Panc1 (cell line): Measurements from ENCODE around the gene MGAT5B. TPM values are rescaled to one million over a fixed set of nuclear protein-coding genes. Genes with fewer than 3 reads are reported as not detected.

Experiments used
- ATAC-seq: fragments of 200-7000 bp; cut with Tn5 transposase; 2 replicates; pipeline ENCODE4 v1.9.1; 2020; ENCODE audit warnings: mild to moderate bottlenecking, moderate library complexity
- BruUV-seq: library from RNA; stranded (reverse); fragments of 400-500 nt; replicated peaks from 2 replicates; lab custom pipeline; 2021; lab: Mats Ljungman, UMichigan
- CTCF ChIA-PET: fragments of 300-600 bp; sonication (Branson Sonifier 250); formaldehyde crosslinking; loops from one replicate; lab custom pipeline; 2022; ENCODE audit warnings: antibody characterized with exemption; lab: Charles Lee
- POLR2A ChIA-PET: fragments of 300-600 bp; sonication (Branson Sonifier 250); formaldehyde crosslinking; loops from one replicate; lab custom pipeline; 2022; ENCODE audit warnings: antibody characterized with exemption; lab: Charles Lee
- DNase-seq: peaks from one replicate; pipeline ENCODE4 v3.0.0-alpha.2; 2010; ENCODE audit warnings: low read depth, low spot score
- H3K27ac ChIP-seq: 2 replicates; pipeline ENCODE4 v1.5.1; 2011; ENCODE audit warnings: mild to moderate bottlenecking, low read length, inconsistent platforms
- H3K27me3 ChIP-seq: fragments of 200-500 bp; sonication (Bioruptor generic); 2 replicates; pipeline ENCODE4 v1.6.0; 2014; ENCODE audit warnings: low read length, inconsistent platforms; ENCODE audit not compliant: control insufficient read depth, insufficient read depth
- H3K36me3 ChIP-seq: fragments of 200-500 bp; sonication (Bioruptor generic); 2 replicates; pipeline ENCODE4 v1.5.1; 2014; ENCODE audit warnings: inconsistent platforms, mild to moderate bottlenecking, low read length, moderate library complexity; ENCODE audit not compliant: control insufficient read depth, insufficient read depth
- H3K4me1 ChIP-seq: 2 replicates; pipeline ENCODE4 v1.5.1; 2011; ENCODE audit warnings: inconsistent platforms, mild to moderate bottlenecking, low read length, moderate library complexity; ENCODE audit not compliant: control insufficient read depth, insufficient read depth
- H3K4me3 ChIP-seq, 2 experiments: 2 replicates each; pipeline ENCODE4 v1.5.1; 2011 to 2012; ENCODE audit warnings: low read depth in 2 of 2, low read length in 2 of 2, mild to moderate bottlenecking in 2 of 2, inconsistent platforms in 1 of 2, moderate library complexity in 1 of 2
- H3K9me3 ChIP-seq: fragments of 200-500 bp; sonication (Bioruptor generic); 2 replicates; pipeline ENCODE4 v1.5.1; 2014; ENCODE audit warnings: low read depth, mild to moderate bottlenecking, inconsistent platforms, low read length, moderate library complexity; ENCODE audit not compliant: control insufficient read depth, insufficient read depth
- CTCF ChIP-seq: fragments of 450-650 bp; IDR thresholded peaks from 2 replicates; pipeline ENCODE4 v1.5.1; 2017; ENCODE audit warnings: mild to moderate bottlenecking
- POLR2AphosphoS5 ChIP-seq: IDR thresholded peaks from 2 replicates; pipeline ENCODE4 v1.6.1; 2012; ENCODE audit warnings: mild to moderate bottlenecking, low read depth, low read length, moderate library complexity
- REST ChIP-seq, 2 experiments: IDR thresholded peaks; 2 replicates each; pipeline ENCODE4 v1.6.1; 2011 to 2012; ENCODE audit warnings: low read depth in 2 of 2, control low read depth in 1 of 2, low read length in 1 of 2, mild to moderate bottlenecking in 1 of 2, moderate library complexity in 1 of 2; ENCODE audit not compliant: insufficient read depth in 1 of 2
- SIN3A ChIP-seq: IDR thresholded peaks from 2 replicates; pipeline ENCODE4 v1.6.1; 2012; ENCODE audit warnings: low read depth, mild to moderate bottlenecking, low read length, moderate library complexity, borderline replicate concordance; ENCODE audit not compliant: insufficient read depth
- TCF7L2 ChIP-seq: IDR thresholded peaks from 2 replicates; pipeline ENCODE4 v1.6.1; 2011; ENCODE audit warnings: mild to moderate bottlenecking, low read depth, low read length, inconsistent platforms
- in situ Hi-C: cut with HindIII; loops from 2 replicates; pipeline ENCODE4 v1.10.0; 2016; ENCODE audit warnings: low sequenced_read_pairs, low pct_unique_long_range_greater_than_20kb
- intact Hi-C: fragments of 100-400 bp; cut with micrococcal nuclease; formaldehyde crosslinking; loops from one replicate; pipeline ENCODE4 v1.10.0; 2022; ENCODE audit not compliant: unreplicated experiment
- total RNA-seq: library from RNA; stranded (reverse); gene quantifications from one replicate; pipeline ENCODE4 v1.2.1, GENCODE V29; 2021; ENCODE audit not compliant: unreplicated experiment

MGAT5B gene
- total RNA-seq, 1 experiment from 2014 or later: 34.9 TPM

- no TSS peak for BruUV-seq
- 0 out of 2 replicates have a peak, but pooled peaks cover 2% of the 10 kb centered on the region for H3K4me1 ChIP-seq
- POLR2A ChIA-PET: no interaction called here
- H3K36me3 ChIP-seq: no peaks in the 10 kb centered on the region
- ATAC-seq (no peak), DNase-seq (no peak)
- intact Hi-C loops (no loop called here), in situ Hi-C loops (no loop called here)
- CTCF ChIA-PET: no interaction called here
- H3K4me3 ChIP-seq: no peak overlapping the region
- TF ChIP-seq REST (IDR thresholded peaks at IDR 0.05; ENCODE audit: insufficient read depth in 1 of 2, low read depth in 2 of 2, low read length in 1 of 2): no peak
- no peak for TF ChIP-seq CTCF
- TF ChIP-seq SIN3A: no peak
- TF ChIP-seq TCF7L2: no peak
- no peak for TF ChIP-seq POLR2AphosphoS5
- H3K9me3 ChIP-seq: no peaks in the 10 kb centered on the region
- H3K27ac ChIP-seq: no peak overlapping the region
- no peaks in the 10 kb centered on the region for H3K27me3 ChIP-seq
Observed at GRCh38 chr17:76987486-76988093, 119.4 kb downstream of the MGAT5B start.

GRCh38 chr17:76988796-76989195, 120.6 kb downstream of the MGAT5B start:
- H3K4me3 ChIP-seq: no peak overlapping the region
- H3K27ac ChIP-seq: no peak overlapping the region
- in situ Hi-C loops: no loop called here
- intact Hi-C loops: no loop called here
- DNase-seq (no peak), ATAC-seq (no peak)
- TF ChIP-seq SIN3A (no peak), CTCF (no peak), REST (IDR thresholded peaks at IDR 0.05; ENCODE audit: insufficient read depth in 1 of 2, low read depth in 2 of 2, low read length in 1 of 2) (no peak), TCF7L2 (no peak), POLR2AphosphoS5 (no peak)
- H3K9me3 ChIP-seq: no peaks in the 10 kb centered on the region
- no peaks in the 10 kb centered on the region for H3K27me3 ChIP-seq
- ChIA-PET CTCF (no interaction called here), POLR2A (no interaction called here)
- H3K36me3 ChIP-seq: no peaks in the 10 kb centered on the region
- H3K4me1 ChIP-seq: no peaks in the 10 kb centered on the region
- BruUV-seq: no TSS peak
